K562 (cell line): ENCODE measurements around the gene ZNF280C. TPM values are rescaled to one million over a fixed set of nuclear protein-coding genes. Genes with fewer than 3 reads are reported as not detected.

ENCODE experiments used
- ATF7 ChIP-seq: fragments of 450-650 bp; IDR thresholded peaks from 2 replicates; pipeline ENCODE4 v1.7.1; 2014; ENCODE audit warnings: mild to moderate bottlenecking, moderate library complexity
- CREB5 ChIP-seq: fragments of 250-450 bp; sonication (Bioruptor Pico); IDR thresholded peaks from 2 replicates; pipeline ENCODE4 v1.5.0; 2020; ENCODE audit warnings: mild to moderate bottlenecking
- CREM ChIP-seq: IDR thresholded peaks from 2 replicates; pipeline ENCODE4 v1.6.1; 2014; ENCODE audit warnings: antibody characterized with exemption, low read depth
- CSDE1 ChIP-seq, 2 experiments: fragments of 450-650 bp; IDR thresholded peaks; 2 replicates each; pipeline ENCODE4 v1.6.1; 2016; ENCODE audit warnings: mild to moderate bottlenecking in 1 of 2
- ERF ChIP-seq: fragments of 450-650 bp; formaldehyde crosslinking; IDR thresholded peaks from 2 replicates; pipeline ENCODE4 v1.4.0; 2020; ENCODE audit warnings: mild to moderate bottlenecking, mixed read lengths
- EZH2 ChIP-seq: IDR thresholded peaks from 2 replicates; pipeline ENCODE4 v1.6.1; 2012; ENCODE audit warnings: low read depth, mild to moderate bottlenecking, inconsistent platforms, low read length, borderline replicate concordance
- FOSL1 ChIP-seq: fragments of 200-800 bp; sonication (Bioruptor generic); conservative IDR thresholded peaks from 2 replicates; pipeline ENCODE4 v1.6.1; 2016; ENCODE audit warnings: missing genetic modification characterization, missing compliant biosample characterization
- FOXJ3 ChIP-seq: sonication (generic); formaldehyde crosslinking; IDR thresholded peaks from 2 replicates; pipeline ENCODE4 v1.4.0; 2020; ENCODE audit warnings: mild to moderate bottlenecking, missing genetic modification reagents
- GABPA ChIP-seq: fragments of 200-800 bp; sonication (Bioruptor generic); conservative IDR thresholded peaks from 2 replicates; pipeline ENCODE4 v1.6.1; 2016; ENCODE audit warnings: low read depth, missing genetic modification characterization, missing compliant biosample characterization
- GTF3C2 ChIP-seq: IDR thresholded peaks from 3 replicates; pipeline ENCODE4 v1.6.1; 2011; ENCODE audit warnings: borderline replicate concordance, mild to moderate bottlenecking, moderate library complexity; ENCODE audit not compliant: insufficient read length; ENCODE audit errors: extremely low read depth
- IFI16 ChIP-seq: fragments of 250-450 bp; sonication (Bioruptor Pico); IDR thresholded peaks from 2 replicates; pipeline ENCODE4 v2.1.2; 2022; ENCODE audit warnings: mild to moderate bottlenecking, inconsistent platforms
- KDM4B ChIP-seq, 2 experiments: fragments of 450-650 bp in 1 of 2; sonication (generic) in 1 of 2; IDR thresholded peaks; 2 replicates each; pipeline ENCODE4 v1.6.1; 2016 to 2017; ENCODE audit warnings: borderline replicate concordance in 2 of 2, antibody characterized with exemption in 1 of 2, low read depth in 1 of 2, mild to moderate bottlenecking in 1 of 2
- L3MBTL2 ChIP-seq: fragments of 450-650 bp; IDR thresholded peaks from 2 replicates; pipeline ENCODE4 v1.6.1; 2016; ENCODE audit warnings: mild to moderate bottlenecking, moderate library complexity
- NELFE ChIP-seq: IDR thresholded peaks from 2 replicates; pipeline ENCODE4 v1.6.1; 2011; ENCODE audit warnings: mild to moderate bottlenecking; ENCODE audit not compliant: insufficient read depth, insufficient read length
- NR2C1 ChIP-seq, 2 experiments: fragments of 450-650 bp; IDR thresholded peaks; 2 replicates each; pipeline ENCODE4 v1.6.1; 2017; ENCODE audit warnings: mild to moderate bottlenecking in 2 of 2, antibody characterized with exemption in 1 of 2, inconsistent platforms in 1 of 2, missing compliant biosample characterization in 1 of 2, missing genetic modification characterization in 1 of 2
- RNF219 ChIP-seq: fragments of 250-450 bp; sonication (Bioruptor Pico); IDR thresholded peaks from 2 replicates; pipeline ENCODE4 v1.5.0; 2022; ENCODE audit warnings: mild to moderate bottlenecking
- SP2 ChIP-seq: IDR thresholded peaks from 2 replicates; pipeline ENCODE4 v1.6.1; 2011; ENCODE audit warnings: mild to moderate bottlenecking, low read depth, low read length, moderate library complexity; ENCODE audit not compliant: poor library complexity, severe bottlenecking; ENCODE audit errors: extremely low read depth
- TAF7 ChIP-seq: fragments of 450-650 bp; IDR thresholded peaks from 2 replicates; pipeline ENCODE4 v1.6.1; 2016; ENCODE audit warnings: missing genetic modification characterization, missing compliant biosample characterization
- TAF9B ChIP-seq: fragments of 450-650 bp; IDR thresholded peaks from 2 replicates; pipeline ENCODE4 v1.6.1; 2018; ENCODE audit warnings: mild to moderate bottlenecking; ENCODE audit not compliant: partially characterized antibody
- ZBTB2 ChIP-seq: fragments of 450-650 bp; IDR thresholded peaks from 2 replicates; pipeline ENCODE4 v1.6.1; 2016; ENCODE audit warnings: antibody characterized with exemption
- ZNF316 ChIP-seq: fragments of 450-650 bp; IDR thresholded peaks from 2 replicates; pipeline ENCODE4 v1.6.1; 2016
- ZNF445 ChIP-seq: fragments of 250-450 bp; sonication (Bioruptor Pico); IDR thresholded peaks from 2 replicates; pipeline ENCODE4 v1.4.0; 2020; ENCODE audit warnings: low read depth, mild to moderate bottlenecking, moderate library complexity
- polyA plus RNA-seq, 8 experiments: library from polyadenylated mRNA; depleted of rRNA in 4 of 8; stranded (reverse) in 5 of 8; unstranded in 3 of 8; fragments of >200 nt; fragmentation: Nextera tagmentation in 2 of 8; fragmentation: Illumina TruSeq in 1 of 8; extraction: Ambion mirVana in 2 of 8; extraction: Trizol in 1 of 8; gene quantifications; 2 replicates each; pipeline versions ENCODE4 v1.2.1 to v1.2.3, GENCODE V29; 2011 to 2014; ENCODE audit warnings: inconsistent platforms in 1 of 8, missing spikeins in 1 of 8
- total RNA-seq, 7 experiments: library from RNA; depleted of rRNA in 6 of 7; stranded (reverse); fragments of >200 nt in 6 of 7; fragmentation: Illumina TruSeq in 2 of 7; extraction: Trizol in 2 of 7; gene quantifications; 2 replicates each; pipeline versions ENCODE4 v1.2.1 to v1.2.3, GENCODE V29; 2011 to 2021; ENCODE audit warnings: low replicate concordance in 1 of 7

ZNF280C gene
- total and polyA plus RNA-seq, 9 of the 15 experiments (the other 6 are each of a cell fraction or from before 2014, with no cell fraction given): 1.6 to 8.3 (median 4.4) TPM

- TF ChIP-seq TAF7 (tag): no peak
- TF ChIP-seq ZBTB2: no peak
- TF ChIP-seq NELFE: no peak
- TF ChIP-seq EZH2: no peak
- 0 out of 2 replicates have a peak, but pooled peaks have one; percentile 6 for TF ChIP-seq GABPA (tag)
- TF ChIP-seq GTF3C2: no peak
- TF ChIP-seq CSDE1 (IDR thresholded peaks at IDR 0.05): no peak
- TF ChIP-seq CREM: peak; percentile 45; the same call in 1 of the 2 replicates
- TF ChIP-seq L3MBTL2: no peak
- no peak for TF ChIP-seq NR2C1 (IDR thresholded peaks at IDR 0.05)
- no peak for TF ChIP-seq NR2C1 (tag; IDR thresholded peaks at IDR 0.05)
- TF ChIP-seq ATF7: peak; percentile 23; the same call in 1 of the 2 replicates
- TF ChIP-seq SP2: no peak
- no peak for TF ChIP-seq FOXJ3 (CRISPR knock-in tag)
- no peak for TF ChIP-seq ZNF316
- no peak for TF ChIP-seq FOSL1
- TF ChIP-seq IFI16 (CRISPR knock-in tag): no peak
- no peak for TF ChIP-seq TAF9B
- TF ChIP-seq KDM4B (IDR thresholded peaks at IDR 0.05; ENCODE audit: borderline replicate concordance in 2 of 2, low read depth in 1 of 2): no peak
- TF ChIP-seq RNF219 (CRISPR knock-in tag): no peak
- no peak for TF ChIP-seq CREB5 (CRISPR knock-in tag)
- TF ChIP-seq ZNF445 (CRISPR knock-in tag): no peak
- TF ChIP-seq ERF (CRISPR knock-in tag): no peak
These were observed 84.5 kb downstream of the ZNF280C start (continued) for GRCh38 chrX:130184168-130184567.
